Measurements from ENCODE around the gene PLCE1.

- TF ChIP-seq CTCF (IDR thresholded peaks at IDR 0.05; ENCODE audit: poor library complexity) (no peak), EZH2 (IDR thresholded peaks at IDR 0.05; ENCODE audit: borderline replicate concordance) (no peak), EZH2phosphoT487 (IDR thresholded peaks at IDR 0.05; ENCODE audit: low read depth, severe bottlenecking, unreplicated experiment) (no peak)
Observed at GRCh38 chr10:94027197-94027596, 33.5 kb downstream of the PLCE1 start.

Data from hepatocyte (in vitro differentiated cells).